Smooth muscle cell of the brain vasculature (primary cell): ENCODE measurements around the gene SLC25A23.
A peak's percentile ranks its signal among the peaks of the same experiment; 100 is the strongest.
"Not testable (repeated sequence)": the region's sequence is repeated elsewhere in the genome, so short reads cannot be mapped to it uniquely, and the experiment has no call there.

Experiments
- DNase-seq: peaks from one replicate; pipeline ENCODE4 v3.0.0-alpha.2; 2012; ENCODE audit warnings: low read depth, low spot score

Gene SLC25A23

DNA sequence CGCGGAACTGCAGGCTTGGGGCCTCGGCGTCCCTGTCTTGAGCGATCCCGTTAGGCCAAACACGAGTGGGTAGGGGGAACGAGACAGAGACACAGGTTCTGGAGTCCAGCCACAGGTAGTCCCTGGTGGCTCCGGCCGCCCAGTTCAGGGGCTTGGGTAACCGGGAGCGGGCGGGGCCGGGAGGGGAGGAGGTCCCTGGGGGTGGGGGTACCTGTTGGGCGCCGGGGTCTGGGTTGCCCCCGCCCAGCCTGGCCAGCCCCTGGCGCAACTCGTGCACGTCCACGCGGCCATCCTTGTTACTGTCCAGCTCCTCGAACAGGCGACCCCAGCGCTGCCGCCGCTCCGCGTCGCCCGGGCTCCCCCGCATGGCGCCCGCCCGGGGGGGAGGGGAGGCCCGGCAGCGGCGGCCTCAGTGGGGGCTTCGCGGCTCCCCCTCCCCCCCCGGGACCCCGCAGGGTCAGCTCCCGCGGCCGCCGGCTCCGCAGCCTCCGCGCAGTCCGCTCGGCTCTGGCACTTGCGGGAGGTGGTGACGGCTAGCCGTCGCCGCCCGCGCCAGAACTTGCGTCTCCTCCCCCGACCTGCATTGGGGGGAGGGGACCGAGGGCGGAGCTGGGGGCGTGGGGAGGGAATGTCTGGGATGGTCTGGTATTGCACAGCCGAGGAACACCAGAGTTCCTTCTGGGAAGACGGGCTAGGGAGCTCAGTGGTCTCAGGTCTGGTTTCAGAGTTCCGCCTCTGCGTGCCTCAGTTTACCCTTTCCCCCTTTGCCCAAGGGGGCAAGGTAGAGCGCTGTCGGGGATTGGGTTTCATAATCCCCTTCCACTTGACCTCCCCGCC, at the start of gene SLC25A23:
TSS of gene SLC25A23 (minus strand) at position 531 of the 837 bp plus-strand sequence. CDS start at position 367, 164 bp downstream.
- peak; percentile 26 for DNase-seq

DNA sequence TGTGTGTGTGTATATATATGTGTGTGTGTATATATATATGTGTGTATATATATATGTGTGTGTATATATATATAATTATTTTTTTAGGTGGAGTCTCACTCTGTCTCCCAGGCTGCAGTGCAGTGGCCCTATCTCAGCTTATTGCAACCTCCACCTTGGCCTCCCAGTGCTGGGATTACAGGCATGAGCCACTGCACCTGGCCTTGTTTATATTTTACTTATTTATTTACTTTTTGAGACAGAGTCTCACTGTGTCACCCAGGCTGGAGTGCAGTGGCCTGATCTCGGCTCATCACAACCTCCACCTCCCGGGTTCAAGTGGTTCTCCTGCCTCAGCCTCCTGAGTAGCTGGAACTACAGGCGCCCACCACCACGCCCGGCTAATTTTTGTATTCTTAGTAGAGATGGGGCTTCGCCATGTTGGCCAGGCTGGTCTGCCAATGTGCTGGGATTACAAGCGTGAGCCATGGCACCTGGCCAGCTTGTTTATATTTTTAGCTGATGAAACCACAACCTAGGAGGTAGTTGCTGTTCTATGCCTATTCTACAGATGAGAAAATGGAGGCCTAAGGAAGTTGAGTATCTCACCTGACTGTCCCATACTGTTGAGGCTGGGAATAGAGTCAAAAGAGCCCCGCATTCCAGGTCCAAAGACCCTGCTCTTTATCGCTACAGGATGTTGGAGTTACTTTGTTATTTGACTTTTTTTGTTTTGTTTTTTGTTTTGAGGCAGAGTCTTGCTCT, 48.6 kb upstream of the SLC25A23 start:
- DNase-seq = not testable (repeated sequence)

DNA sequence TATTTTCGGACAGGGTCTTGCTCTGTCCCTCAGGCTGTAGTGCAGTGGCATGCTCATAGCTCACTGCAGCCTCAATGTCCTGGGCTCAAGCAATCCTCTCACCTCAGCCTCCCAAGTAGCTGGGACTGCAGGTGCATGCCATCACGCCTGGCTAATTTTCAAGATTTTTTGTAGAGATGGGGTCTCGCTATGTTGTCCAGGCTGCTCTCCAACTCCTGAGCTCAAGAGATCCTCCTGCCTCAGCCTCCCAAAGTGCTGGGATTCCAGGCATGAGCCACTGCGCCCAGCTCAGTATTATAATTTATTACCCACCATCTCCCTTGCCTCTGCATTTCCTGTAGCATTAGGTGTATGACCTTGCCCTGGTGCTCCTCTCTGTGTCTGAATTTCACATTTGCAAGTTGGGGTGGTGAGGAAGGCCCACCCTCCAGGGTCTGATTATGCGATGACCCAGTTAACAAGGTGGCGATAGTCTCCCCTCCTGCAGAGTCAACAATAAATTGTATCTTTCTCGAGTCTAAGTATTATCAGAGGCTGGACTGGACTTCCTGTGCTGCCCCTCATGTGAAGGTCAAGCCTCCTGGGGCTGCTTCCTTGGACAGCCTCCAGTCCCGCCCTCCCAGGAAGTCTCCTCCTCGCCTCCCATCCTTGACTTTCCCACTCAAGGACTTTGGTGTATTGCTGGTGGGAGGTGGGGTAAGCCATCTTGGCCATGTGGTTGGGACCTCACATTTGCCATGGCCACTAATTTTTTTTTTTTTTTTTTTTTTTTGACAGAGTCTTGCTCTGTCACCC, 44.0 kb upstream of the SLC25A23 start:
- DNase-seq = no peak

DNA sequence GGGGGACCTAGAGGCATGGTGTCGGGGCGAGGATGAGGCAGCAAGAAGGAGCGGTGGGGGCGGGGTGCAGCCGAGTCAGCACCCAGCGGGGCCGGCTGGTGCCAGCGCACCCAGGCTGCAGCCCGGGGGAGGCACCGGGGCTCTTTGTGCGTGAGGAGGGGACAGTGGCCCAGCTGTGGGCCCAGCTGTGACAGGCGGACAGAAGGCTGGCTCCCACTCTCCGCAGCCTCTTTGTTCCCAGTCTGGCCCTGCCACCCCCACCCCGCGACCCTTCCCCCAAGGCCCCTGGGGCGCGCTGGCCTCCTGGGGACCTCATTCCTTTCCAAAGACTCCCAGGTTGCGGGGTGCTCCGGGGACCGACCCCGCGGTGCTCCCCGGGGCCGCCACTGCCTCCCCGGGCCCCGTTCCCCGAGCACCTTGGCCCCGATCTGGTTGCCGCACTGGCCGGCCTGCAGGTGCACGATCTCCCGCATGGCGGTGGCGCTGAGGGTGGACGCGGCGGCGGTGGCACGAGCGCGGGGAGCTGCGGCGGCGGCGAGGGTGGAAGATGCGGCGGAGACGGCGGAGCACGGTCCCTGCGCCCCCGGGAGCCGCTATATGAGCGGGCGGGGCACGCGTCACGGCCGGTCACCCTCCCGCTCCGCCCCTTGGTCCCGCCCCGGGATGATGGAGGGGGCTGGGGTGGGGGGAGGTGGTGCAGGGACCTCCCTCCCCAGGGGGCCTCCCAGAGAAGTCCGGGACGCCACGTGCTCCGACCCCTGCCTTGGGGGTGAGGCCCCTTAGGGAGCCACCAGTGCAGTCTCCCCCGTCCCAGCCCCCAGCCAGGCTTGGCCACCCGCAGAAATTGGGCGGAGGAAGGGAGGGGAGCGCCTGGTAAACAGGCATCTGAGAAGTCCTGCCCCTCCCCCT, 42.4 kb upstream of the SLC25A23 start, which contains the start of gene TUBB4A:
TSS of gene TUBB4A (minus strand) at position 570 of the 909 bp plus-strand sequence. CDS start at position 473, 97 bp downstream.
- no peak for DNase-seq

DNA sequence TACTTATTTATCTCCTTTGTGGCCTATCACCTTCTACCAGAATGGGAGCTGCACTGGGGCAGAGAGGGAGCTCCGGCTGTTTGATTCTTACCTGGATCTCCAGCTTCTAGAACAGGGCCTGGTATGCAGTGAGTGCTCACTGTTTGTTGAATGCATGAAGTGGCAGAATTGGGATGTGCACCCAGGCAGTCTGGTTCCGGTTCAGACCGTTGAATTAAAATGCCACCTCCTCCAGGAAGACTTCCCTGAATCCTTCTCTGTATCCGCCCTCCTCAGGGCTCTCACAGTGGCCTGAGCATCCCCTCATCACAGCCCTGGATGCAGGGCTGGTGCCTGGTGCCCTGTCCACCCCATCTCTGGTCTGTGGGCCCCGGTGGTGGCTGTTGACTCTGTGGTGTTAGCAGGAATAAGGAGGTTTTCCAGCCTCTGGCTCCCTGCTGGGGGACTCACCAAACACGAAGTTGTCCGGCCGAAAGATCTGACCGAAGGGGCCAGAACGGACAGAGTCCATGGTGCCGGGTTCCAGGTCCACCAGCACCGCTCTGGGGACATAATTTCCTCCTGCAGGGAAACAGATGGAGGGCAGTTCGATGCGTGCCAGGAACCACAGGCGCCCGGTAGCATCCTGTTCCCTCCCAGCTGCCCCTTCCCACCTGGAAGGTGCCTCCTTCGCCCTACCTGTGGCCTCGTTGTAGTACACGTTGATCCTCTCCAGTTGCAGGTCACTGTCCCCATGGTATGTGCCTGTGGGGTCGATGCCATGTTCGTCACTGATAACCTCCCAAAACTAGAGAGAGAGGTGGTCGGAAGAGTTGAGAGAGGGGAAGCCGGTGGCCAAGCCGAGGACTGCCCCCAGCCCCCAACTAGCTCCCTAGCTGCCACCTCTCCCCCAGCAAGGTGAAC, 41.5 kb upstream of the SLC25A23 start:
- DNase-seq = no peak

DNA sequence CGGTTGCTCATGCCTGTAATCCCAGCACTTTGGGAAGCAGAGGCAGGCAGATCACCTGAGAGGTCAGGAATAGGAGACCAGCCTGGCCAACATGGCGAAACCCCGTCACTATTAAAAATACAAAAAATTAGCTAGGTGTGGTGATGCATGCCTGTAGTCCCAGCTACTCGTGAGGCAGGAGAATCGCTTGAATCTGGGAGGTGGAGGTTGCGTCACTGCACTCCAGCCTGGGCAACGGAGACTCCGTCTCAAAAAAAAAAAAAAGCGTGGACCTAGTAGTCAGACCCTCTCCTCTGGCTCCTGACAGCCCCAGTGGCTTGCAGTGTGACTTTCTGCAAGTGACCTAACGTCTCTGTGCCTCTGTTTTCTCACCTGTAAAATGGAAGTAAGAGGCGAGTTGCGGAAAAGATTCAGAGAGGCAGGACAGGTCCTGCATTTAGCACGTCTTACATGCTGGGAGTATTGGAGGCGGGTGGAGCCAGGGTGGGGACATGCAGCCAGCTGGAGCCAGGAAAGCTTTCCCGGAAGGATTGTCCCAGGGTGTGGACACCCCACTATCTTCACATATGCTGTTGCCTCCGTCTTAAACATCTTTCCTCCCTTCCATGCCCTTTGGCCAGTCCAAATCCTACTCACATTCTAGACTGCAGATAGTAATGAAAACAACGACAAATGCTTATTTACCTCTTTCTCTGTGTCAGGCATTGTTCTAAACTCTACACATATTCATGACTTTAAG, 39.6 kb upstream of the SLC25A23 start:
- DNase-seq = no peak

DNA sequence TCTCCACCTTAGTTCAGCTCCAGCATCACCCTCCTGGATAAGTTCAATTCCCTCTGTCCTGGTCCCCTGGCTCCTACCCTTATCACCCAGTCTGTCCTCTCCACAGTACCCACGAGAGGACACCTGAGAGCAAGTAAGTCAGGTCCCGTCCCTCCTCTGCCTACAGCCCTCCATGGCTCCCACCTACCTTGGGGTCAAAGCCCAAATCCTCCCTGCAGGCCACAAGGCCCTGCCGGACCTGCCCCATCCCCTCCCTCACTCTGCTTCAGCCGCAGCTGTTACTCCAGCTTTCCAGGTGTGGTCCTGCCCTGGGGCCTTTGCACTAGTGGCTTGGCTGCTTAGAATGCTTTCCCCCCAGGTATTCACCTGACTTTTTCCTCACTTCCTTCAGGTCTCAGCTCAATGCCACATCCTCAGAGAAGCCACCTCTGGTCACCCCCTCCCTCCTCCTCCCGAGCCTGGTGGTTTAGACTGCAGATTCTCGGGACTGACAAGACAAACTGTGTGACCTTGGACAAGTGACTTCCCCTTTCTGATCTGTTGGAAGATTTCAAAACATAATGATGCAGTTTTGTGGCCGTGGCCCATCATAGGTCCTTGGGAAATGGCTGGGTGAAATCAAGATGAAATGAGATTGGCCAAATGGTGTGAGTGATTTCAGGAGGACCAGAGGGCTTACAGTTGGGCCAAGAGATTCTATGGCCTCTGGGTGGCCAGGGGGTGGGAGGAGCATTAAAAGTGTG, 38.9 kb upstream of the SLC25A23 start:
- no peak for DNase-seq

DNA sequence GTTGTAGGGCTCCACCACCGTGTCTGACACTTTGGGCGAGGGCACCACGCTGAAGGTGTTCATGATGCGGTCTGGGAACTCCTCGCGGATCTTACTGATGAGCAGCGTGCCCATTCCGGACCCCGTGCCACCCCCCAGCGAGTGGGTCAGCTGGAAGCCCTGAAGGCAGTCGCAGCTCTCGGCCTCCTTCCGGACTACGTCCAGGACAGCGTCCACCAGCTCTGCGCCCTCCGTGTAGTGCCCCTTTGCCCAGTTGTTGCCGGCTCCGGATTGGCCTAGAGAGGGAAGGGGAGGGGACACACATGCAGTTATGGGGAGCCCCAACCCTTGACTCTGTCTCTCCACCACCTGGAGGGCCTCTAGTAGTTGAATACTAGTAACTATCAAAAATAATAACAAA, 36.4 kb upstream of the SLC25A23 start:
- DNase-seq = no peak

DNA sequence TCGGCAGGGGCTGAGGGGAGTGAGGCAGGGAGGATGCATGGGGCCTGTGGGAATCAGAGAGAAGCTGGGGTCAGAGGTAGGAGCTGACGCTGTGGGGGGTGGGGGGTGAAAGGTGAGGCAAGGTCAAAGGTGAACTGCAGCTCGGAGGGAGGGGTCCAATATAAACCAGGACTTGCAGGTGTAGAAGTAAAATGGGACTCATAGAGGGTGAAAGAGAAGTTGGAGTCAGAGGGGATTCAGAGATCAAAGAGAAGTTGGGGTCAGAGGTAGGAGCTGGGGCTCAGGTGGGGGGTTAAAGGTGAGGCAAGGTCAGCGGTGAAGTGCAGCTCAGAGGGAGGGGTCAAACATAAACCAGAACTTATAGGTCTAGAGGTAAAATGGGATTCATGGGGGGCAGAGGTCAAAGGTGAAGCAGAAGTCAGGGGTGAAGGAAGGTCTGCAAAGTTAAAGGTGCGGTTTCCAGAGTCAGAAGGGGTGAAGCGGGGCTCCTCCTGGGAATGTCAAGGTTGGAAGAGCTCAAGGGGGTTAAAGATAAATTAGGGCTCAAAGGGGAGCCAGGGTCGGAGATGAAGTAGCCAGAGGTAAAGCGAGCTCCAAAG, 34.9 kb upstream of the SLC25A23 start:
- no peak for DNase-seq

DNA sequence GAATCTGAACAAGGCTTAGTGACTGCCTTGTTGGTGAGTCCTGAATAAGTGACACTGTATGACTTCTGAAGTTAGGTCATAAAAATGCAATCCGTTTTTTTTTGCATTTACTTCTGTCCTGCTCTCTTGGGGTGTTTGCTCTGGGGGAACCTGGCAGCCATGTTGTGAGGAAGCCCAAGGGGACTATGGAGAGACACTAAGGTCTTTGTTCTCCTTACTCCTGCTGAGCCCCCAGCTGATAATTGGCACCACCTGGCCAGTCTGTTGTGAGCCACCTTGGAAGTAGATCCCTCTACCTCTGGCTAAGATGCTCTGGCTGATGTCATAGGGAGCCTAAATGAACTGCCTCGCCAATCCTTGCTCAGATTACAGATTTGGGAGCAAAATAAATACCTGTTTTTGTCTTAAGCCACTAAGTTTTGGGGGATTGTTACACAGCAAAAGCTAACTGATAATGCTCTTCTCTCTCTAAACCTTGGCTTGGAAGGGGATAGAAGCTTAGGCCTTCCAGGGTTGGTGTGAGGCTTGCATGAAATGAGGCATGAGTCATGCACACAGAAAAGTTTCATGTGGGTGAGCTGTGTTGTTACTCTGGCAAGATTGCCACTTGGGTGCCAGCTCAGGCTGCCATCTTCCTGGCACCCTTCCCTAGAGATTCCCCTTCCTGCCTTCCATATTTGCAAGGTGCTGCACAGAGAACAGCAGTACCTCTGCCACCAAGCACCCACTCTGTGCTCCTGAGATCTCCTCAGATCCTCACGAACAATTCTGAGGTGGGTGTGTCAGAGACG, 32.4 kb upstream of the SLC25A23 start:
- DNase-seq = no peak

DNA sequence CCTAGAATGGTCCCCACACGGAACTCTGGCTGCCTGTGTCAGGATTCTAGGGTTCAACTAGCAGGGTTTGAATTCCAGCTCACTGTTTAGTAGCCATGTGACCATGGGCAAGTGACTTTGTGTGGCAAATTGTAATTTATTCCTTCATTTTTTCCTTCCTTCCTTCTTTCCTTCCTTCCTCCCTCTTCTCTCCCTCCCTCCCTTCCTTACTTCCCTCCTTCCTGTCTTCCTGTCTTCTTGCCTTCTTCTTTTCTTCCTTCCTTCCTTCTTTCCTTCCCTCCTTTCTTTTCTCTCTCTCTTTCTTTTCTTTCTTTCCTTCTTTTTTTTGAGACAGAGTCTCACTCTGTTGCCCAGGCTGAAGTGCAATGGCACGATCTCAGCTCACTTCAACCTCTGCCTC, 30.5 kb upstream of the SLC25A23 start:
- DNase-seq = no peak

DNA sequence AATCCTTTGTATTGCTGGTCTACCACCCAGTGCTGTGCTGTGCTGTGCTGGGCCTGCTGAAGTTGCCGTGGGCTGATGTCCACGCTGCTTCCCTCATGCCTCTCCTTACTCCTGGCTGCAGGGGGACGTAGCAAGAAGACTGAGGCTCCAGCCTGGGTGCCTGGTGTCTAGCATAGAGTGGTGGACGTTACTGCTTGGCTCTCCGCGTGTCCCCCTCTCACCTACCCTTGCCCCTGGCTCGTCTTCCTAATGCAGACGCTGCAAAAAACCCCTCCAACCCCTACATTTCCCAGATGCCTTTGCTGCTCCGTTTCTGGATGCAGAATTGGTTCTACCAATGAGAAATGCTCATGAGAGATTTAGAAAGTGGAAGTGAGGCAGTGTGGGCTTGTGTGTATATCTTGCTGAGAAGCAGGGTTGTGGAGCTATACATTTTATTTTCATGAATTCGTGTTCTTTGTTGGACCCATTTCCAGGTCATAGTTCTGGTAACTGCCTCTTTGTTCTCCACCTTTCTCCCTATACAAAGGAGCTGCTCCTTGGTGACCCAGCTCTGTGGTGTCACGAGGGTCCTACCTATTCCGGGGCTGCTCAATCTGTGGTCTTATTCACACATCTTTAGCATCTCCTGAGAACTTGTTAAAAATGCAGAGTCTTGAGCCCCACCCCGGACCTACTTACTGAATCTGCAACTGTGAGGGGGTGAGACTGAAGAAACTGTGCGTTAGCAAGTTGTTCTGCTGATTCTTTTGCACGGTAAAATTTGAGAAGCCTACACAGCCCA, 29.9 kb upstream of the SLC25A23 start:
- no peak for DNase-seq

DNA sequence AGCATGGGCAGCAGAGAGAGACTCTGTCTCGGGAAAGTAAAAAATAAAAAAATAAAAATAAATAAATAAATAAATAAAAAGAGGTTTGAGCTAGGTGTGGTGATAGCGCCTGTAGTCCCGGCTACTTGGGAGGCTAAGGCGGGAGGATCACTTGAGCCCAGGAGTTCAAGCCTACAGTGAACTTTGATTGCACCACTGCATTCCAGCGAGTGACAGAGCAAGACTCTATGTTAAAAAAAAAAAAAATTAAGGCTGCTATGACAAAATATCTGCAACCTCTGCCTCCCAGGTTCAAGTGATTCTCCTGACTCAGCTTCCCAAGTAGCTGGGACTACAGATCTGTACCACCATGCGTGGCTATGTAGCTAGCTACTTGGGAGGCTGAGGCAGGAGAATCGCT, 25.2 kb upstream of the SLC25A23 start:
- DNase-seq = no peak

DNA sequence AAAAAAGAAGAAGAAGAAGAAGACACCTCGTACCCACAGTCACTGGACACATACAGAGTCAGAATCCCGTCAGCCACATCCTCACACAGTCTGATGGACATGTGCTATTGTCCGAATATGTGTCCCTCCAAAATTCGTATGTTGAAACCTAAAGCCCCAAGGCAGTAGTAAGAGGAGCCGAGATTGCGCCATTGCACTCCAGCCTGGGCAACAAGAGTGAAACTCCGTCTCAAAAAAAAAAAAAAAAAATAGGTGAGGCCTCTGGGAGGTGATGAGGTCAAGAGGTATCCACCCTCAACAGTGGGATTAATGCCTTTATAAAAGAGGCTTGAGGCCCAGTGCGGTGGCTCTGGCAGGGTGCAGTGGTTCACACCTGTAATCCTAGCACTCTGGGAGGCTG, 24.6 kb upstream of the SLC25A23 start:
- no peak for DNase-seq

DNA sequence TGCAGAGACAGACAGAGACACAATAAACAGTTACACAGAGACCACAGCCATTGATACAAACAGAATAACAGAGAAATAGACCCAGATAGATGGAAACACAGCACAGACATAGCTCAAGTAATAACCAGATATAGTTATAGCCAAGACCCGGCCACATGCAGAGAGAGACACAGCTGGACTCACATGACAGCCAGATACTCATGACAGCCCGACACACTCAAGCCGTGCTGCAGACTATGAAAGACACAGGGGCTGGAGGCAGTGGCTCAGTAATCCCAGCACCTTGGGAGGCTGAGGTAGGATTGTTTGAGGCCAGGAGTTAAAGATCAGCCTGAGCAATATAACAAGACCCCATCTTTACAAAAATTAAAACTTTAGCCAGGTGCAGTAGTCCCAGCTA, 23.6 kb upstream of the SLC25A23 start:
- no peak for DNase-seq

DNA sequence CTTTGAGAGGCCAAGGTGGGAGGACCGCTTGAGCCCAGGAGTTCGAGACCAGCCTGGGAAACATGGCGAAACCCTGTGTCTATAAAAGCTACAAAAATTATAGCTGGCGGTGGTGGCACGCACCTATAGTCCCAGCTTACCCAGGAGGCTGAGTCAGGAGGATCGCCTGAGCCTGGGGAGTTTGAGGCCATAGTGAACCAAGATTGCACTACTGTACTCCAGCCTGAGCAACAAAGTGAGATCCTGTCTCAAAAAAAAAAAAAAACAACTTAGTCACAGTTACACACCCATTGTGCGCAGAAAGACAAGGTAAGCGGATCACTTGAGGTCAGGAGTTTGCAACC, 22.7 kb upstream of the SLC25A23 start:
- no peak for DNase-seq
